A549 (cell line): ENCODE measurements around the gene CAP2. TPM values are rescaled to one million over a fixed set of nuclear protein-coding genes. Genes with fewer than 3 reads are reported as not detected.
A peak's percentile ranks its signal among the peaks of the same experiment; 100 is the strongest.

Experiments
- ATAC-seq, 2 experiments: fragments of 200-7000 bp in 1 of 2; fragments of >200 bp in 1 of 2; cut with Nextera tagmentation in 1 of 2; cut with Tn5 transposase in 1 of 2; 3 replicates each; pipeline versions ENCODE4 v1.8.0 to v1.9.1; 2018 to 2020; ENCODE audit warnings: mild to moderate bottlenecking in 1 of 2, moderate library complexity in 1 of 2
- CTCF ChIA-PET: fragments of 300-600 bp; sonication (Branson Sonifier 250); formaldehyde crosslinking; extraction: SDS; loops from one replicate; lab custom pipeline; 2021; ENCODE audit warnings: antibody characterized with exemption, inconsistent platforms; lab: Yijun Ruan, JAX
- POLR2A ChIA-PET: fragments of 350-600 bp; formaldehyde crosslinking; extraction: SDS; loops from one replicate; lab custom pipeline; 2021; ENCODE audit warnings: antibody characterized with exemption, inconsistent platforms; lab: Yijun Ruan, JAX
- DNase-seq, 2 experiments: peaks; one replicate each; pipeline versions ENCODE4 v3.0.0 to v3.0.0-alpha.2; 2011 to 2016; ENCODE audit warnings: low read depth in 1 of 2, low spot score in 1 of 2
- FAIRE-seq: peaks from 2 replicates; lab custom pipeline; 2011; peaks lifted over from hg19 to GRCh38; lab: Jason Lieb, UNC
- H3K27ac ChIP-seq, 2 experiments: fragments of >200 bp; sonication (Bioruptor Twin); formaldehyde crosslinking; 3 replicates each; pipeline ENCODE4 v1.5.1; 2016 to 2017
- H3K4me1 ChIP-seq: fragments of >200 bp; sonication (Bioruptor Twin); formaldehyde crosslinking; 3 replicates; pipeline ENCODE4 v1.6.1; 2016
- H3K4me2 ChIP-seq: fragments of >200 bp; sonication (Bioruptor Twin); formaldehyde crosslinking; 3 replicates; pipeline ENCODE4 v1.6.1; 2016
- H3K4me3 ChIP-seq: fragments of >200 bp; sonication (Bioruptor Twin); formaldehyde crosslinking; 3 replicates; pipeline ENCODE4 v1.5.1; 2016
- H3K9me3 ChIP-seq: fragments of >200 bp; sonication (Bioruptor Twin); formaldehyde crosslinking; 3 replicates; pipeline ENCODE4 v1.6.1; 2016
- BHLHE40 ChIP-seq: IDR thresholded peaks from 2 replicates; pipeline ENCODE4 v1.6.1; 2012; ENCODE audit warnings: low read depth, low read length, inconsistent platforms
- CEBPB ChIP-seq, 2 experiments: fragments of >200 bp in 1 of 2; sonication (Bioruptor Twin) in 1 of 2; formaldehyde crosslinking in 1 of 2; IDR thresholded peaks; 2 replicates each; pipeline ENCODE4 v1.6.1; 2012 to 2016
- CHD2 ChIP-seq: fragments of 150-350 bp; IDR thresholded peaks from 2 replicates; pipeline ENCODE4 v1.6.1; 2014; ENCODE audit warnings: low read length; ENCODE audit not compliant: partially characterized antibody
- CHD4 ChIP-seq: fragments of 200-600 bp; sonication (generic); IDR thresholded peaks from 2 replicates; pipeline ENCODE4 v1.6.1; 2016; ENCODE audit warnings: antibody characterized with exemption, mild to moderate bottlenecking, borderline replicate concordance
- EHF ChIP-seq: fragments of 250-450 bp; sonication (Bioruptor Pico); IDR thresholded peaks from 2 replicates; pipeline ENCODE4 v1.5.0; 2020; ENCODE audit warnings: mild to moderate bottlenecking
- EHMT2 ChIP-seq: fragments of 200-600 bp; sonication (generic); IDR thresholded peaks from 2 replicates; pipeline ENCODE4 v1.6.1; 2016; ENCODE audit warnings: antibody characterized with exemption, low read depth, mild to moderate bottlenecking, moderate library complexity
- FOSB ChIP-seq: fragments of 250-450 bp; sonication (Bioruptor Pico); IDR thresholded peaks from 2 replicates; pipeline ENCODE4 v1.5.0; 2020; ENCODE audit warnings: mild to moderate bottlenecking, moderate library complexity
- HDAC2 ChIP-seq: fragments of 200-600 bp; sonication (generic); IDR thresholded peaks from 2 replicates; pipeline ENCODE4 v1.6.1; 2016
- HES2 ChIP-seq: fragments of >200 bp; sonication (Bioruptor Twin); formaldehyde crosslinking; IDR thresholded peaks from 2 replicates; pipeline ENCODE4 v1.6.1; 2016
- HOXB5 ChIP-seq: fragments of 250-450 bp; sonication (Bioruptor Pico); IDR thresholded peaks from 2 replicates; pipeline ENCODE4 v1.5.0; 2020; ENCODE audit warnings: mild to moderate bottlenecking, moderate library complexity
- JUNB ChIP-seq: fragments of >200 bp; sonication (Bioruptor Twin); formaldehyde crosslinking; IDR thresholded peaks from 2 replicates; pipeline ENCODE4 v1.6.1; 2016
- KDM5A ChIP-seq: fragments of 200-600 bp; sonication (generic); IDR thresholded peaks from 2 replicates; pipeline ENCODE4 v1.6.1; 2016; ENCODE audit warnings: antibody characterized with exemption, mild to moderate bottlenecking
- MYC ChIP-seq: IDR thresholded peaks from 2 replicates; pipeline ENCODE4 v1.6.1; 2012; ENCODE audit warnings: mild to moderate bottlenecking, inconsistent platforms, low read length, improper control_type of control experiment, borderline replicate concordance
- SMC3 ChIP-seq: fragments of >200 bp; sonication (Bioruptor Twin); formaldehyde crosslinking; IDR thresholded peaks from 3 replicates; pipeline ENCODE4 v1.6.1; 2018; ENCODE audit warnings: inconsistent platforms
- ZFP36 ChIP-seq: fragments of 450-650 bp; IDR thresholded peaks from 2 replicates; pipeline ENCODE4 v1.6.1; 2014; ENCODE audit warnings: borderline replicate concordance; ENCODE audit not compliant: partially characterized antibody
- ZSCAN20 ChIP-seq: fragments of 250-450 bp; sonication (Bioruptor Pico); IDR thresholded peaks from 2 replicates; pipeline ENCODE4 v1.8.0; 2022; ENCODE audit warnings: mild to moderate bottlenecking, moderate library complexity
- WGBS: methylation state at CpG from one replicate; pipeline ENCODE4 v1.1.6; 2017; ENCODE audit errors: missing lambda C conversion rate; 5-methylcytosine and 5-hydroxymethylcytosine counted together
- polyA plus RNA-seq, 4 experiments: library from polyadenylated mRNA; depleted of rRNA in 3 of 4; stranded (reverse); fragments of >200 nt; fragmentation: RNase III in 1 of 4; extraction: RNeasy Plus Mini Kit Qiagen cat#74134 plus additional on column Dnase treatment in 1 of 4; gene quantifications; 2 replicates in 3 of 4; 3 replicates in 1 of 4; pipeline ENCODE4 v1.2.3, GENCODE V29; 2011 to 2017
- TF ChIP-seq, protein P1 (sequence below): fragments of 250-450 bp; sonication (Bioruptor Pico); IDR thresholded peaks from 2 replicates; pipeline ENCODE4 v1.5.0; 2021; ENCODE audit warnings: mild to moderate bottlenecking, moderate library complexity, borderline replicate concordance
- TF ChIP-seq, protein P2 (sequence below): fragments of >200 bp; sonication (Bioruptor Twin); formaldehyde crosslinking; IDR thresholded peaks from 3 replicates; pipeline ENCODE4 v1.5.1; 2016
- TF ChIP-seq, protein P3 (sequence below): fragments of 200-600 bp; sonication (generic); IDR thresholded peaks from 2 replicates; pipeline ENCODE4 v1.6.1; 2016; ENCODE audit warnings: antibody characterized with exemption, mild to moderate bottlenecking, moderate library complexity

Gene CAP2
- polyA plus RNA-seq, 2 of the 4 experiments (the other 2 are of a cell fraction), result 27.2 to 43.3 TPM

DNA sequence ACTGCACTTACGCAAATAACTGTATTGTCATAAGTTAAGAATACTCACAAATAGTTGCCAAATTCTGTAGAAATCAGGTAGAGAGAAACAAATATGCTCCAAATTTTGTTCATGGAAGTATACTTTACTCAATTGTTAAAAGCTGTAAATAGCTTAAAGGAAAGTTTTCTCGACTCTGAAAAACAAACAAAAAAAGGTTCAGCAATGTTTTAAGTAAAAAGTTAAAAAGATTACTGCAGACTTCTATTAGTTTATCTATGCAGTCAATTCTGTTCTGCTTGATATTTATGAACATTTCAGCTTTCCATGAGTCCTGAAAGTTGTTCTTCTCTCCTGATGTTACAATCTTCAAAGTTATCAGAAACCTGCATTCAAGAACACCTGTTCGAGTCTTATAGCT is 169.2 kb downstream of the CAP2 start:
- no peak overlapping the region for H3K4me2 ChIP-seq
- DNase-seq, result no peak
- no peak overlapping the region for H3K4me3 ChIP-seq
- TF ChIP-seq HES2 (no peak), JUNB (no peak), HDAC2 (no peak), MYC (no peak), HOXB5 (CRISPR knock-in tag) (no peak), ZFP36 (no peak), CEBPB (IDR thresholded peaks at IDR 0.05) (no peak), EHF (CRISPR knock-in tag) (no peak), FOSB (CRISPR knock-in tag) (no peak)
- TF ChIP-seq, protein P1, sequence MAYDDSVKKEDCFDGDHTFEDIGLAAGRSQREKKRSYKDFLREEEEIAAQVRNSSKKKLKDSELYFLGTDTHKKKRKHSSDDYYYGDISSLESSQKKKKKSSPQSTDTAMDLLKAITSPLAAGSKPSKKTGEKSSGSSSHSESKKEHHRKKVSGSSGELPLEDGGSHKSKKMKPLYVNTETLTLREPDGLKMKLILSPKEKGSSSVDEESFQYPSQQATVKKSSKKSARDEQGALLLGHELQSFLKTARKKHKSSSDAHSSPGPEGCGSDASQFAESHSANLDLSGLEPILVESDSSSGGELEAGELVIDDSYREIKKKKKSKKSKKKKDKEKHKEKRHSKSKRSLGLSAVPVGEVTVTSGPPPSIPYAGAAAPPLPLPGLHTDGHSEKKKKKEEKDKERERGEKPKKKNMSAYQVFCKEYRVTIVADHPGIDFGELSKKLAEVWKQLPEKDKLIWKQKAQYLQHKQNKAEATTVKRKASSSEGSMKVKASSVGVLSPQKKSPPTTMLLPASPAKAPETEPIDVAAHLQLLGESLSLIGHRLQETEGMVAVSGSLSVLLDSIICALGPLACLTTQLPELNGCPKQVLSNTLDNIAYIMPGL (CRISPR knock-in tag), result no peak
- TF ChIP-seq, protein P2, sequence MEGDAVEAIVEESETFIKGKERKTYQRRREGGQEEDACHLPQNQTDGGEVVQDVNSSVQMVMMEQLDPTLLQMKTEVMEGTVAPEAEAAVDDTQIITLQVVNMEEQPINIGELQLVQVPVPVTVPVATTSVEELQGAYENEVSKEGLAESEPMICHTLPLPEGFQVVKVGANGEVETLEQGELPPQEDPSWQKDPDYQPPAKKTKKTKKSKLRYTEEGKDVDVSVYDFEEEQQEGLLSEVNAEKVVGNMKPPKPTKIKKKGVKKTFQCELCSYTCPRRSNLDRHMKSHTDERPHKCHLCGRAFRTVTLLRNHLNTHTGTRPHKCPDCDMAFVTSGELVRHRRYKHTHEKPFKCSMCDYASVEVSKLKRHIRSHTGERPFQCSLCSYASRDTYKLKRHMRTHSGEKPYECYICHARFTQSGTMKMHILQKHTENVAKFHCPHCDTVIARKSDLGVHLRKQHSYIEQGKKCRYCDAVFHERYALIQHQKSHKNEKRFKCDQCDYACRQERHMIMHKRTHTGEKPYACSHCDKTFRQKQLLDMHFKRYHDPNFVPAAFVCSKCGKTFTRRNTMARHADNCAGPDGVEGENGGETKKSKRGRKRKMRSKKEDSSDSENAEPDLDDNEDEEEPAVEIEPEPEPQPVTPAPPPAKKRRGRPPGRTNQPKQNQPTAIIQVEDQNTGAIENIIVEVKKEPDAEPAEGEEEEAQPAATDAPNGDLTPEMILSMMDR, result no peak
- TF ChIP-seq, all 56 proteins: peak for 0
- ChIA-PET POLR2A (no interaction called here), CTCF (no interaction called here)
- ATAC-seq (no peak), FAIRE-seq (no peak)
- WGBS, result 65% methylated on average over 3 of the region's 3 CpGs
- Histone ChIP-seq H3K4me1 (no peaks in the 10 kb centered on the region), H3K27ac (no peak overlapping the region), H3K9me3 (0 out of 3 replicates have a peak, but pooled peaks cover 10% of the 10 kb centered on the region)

DNA sequence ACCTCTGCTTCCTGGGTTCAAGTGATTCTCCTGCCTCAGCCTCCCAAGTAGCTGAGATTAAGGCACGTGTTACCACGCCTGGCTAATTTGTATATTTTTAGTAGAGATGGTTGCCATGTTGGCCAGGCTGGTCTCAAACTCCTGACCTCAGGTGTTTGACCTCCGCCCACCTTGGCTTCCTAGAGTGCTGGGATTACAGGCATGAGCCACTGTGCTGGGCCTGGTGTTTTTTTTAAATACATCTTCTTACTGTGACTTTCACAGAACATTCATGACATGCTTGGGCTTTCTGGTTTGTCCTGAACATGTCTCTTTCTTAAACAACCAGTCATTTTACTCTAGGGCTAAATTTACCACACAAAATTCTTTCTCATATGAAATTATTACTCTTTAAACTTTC is 172.0 kb downstream of the CAP2 start:
- FAIRE-seq, result no peak
- 0 out of 3 replicates have a peak, but pooled peaks cover 10% of the 10 kb centered on the region for H3K9me3 ChIP-seq
- CTCF ChIA-PET, result interaction anchor here (0.8 kb wide), 1 partner anchor 411 kb away, joined by 3 read pairs; no protein-coding TSS in a partner anchor

GRCh38 chr6:17574866-17575560 is 181.6 kb downstream of the CAP2 start:
- no peaks in the 10 kb centered on the region for H3K4me1 ChIP-seq
- no peak for DNase-seq
- H3K9me3 ChIP-seq, result peaks cover 10% of the 10 kb centered on the region; the same call in 2 of the 3 replicates
- peak in 1 of 2 experiments; percentile 47; a peak in 1 of 6 replicates for ATAC-seq
- ChIA-PET POLR2A (no interaction called here), CTCF (interaction anchor here (1.0 to 1.3 kb wide), 3 partner anchors 9 to 10 kb away, joined by 3 to 4 read pairs (median 4); no protein-coding TSS in a partner anchor)
- WGBS, result 46% methylated on average over 8 of the region's 8 CpGs
- H3K4me2 ChIP-seq, result no peak overlapping the region
- no peak overlapping the region for H3K27ac ChIP-seq
- H3K4me3 ChIP-seq, result no peak overlapping the region
- no peak for FAIRE-seq
- TF ChIP-seq, protein P3, sequence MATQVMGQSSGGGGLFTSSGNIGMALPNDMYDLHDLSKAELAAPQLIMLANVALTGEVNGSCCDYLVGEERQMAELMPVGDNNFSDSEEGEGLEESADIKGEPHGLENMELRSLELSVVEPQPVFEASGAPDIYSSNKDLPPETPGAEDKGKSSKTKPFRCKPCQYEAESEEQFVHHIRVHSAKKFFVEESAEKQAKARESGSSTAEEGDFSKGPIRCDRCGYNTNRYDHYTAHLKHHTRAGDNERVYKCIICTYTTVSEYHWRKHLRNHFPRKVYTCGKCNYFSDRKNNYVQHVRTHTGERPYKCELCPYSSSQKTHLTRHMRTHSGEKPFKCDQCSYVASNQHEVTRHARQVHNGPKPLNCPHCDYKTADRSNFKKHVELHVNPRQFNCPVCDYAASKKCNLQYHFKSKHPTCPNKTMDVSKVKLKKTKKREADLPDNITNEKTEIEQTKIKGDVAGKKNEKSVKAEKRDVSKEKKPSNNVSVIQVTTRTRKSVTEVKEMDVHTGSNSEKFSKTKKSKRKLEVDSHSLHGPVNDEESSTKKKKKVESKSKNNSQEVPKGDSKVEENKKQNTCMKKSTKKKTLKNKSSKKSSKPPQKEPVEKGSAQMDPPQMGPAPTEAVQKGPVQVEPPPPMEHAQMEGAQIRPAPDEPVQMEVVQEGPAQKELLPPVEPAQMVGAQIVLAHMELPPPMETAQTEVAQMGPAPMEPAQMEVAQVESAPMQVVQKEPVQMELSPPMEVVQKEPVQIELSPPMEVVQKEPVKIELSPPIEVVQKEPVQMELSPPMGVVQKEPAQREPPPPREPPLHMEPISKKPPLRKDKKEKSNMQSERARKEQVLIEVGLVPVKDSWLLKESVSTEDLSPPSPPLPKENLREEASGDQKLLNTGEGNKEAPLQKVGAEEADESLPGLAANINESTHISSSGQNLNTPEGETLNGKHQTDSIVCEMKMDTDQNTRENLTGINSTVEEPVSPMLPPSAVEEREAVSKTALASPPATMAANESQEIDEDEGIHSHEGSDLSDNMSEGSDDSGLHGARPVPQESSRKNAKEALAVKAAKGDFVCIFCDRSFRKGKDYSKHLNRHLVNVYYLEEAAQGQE, result no peak
- TF ChIP-seq MYC (no peak), CHD2 (no peak), CHD4 (no peak), ZSCAN20 (no peak), BHLHE40 (no peak), EHMT2 (no peak), SMC3 (no peak), KDM5A (no peak)

More for the DNA sequence above, 172.0 kb downstream of the CAP2 start:
- Histone ChIP-seq H3K27ac (no peak overlapping the region), H3K4me3 (no peak overlapping the region)
- 33% methylated on average over 1 of the region's 3 CpGs for WGBS
- POLR2A ChIA-PET, result no interaction called here
- TF ChIP-seq, protein P1 (CRISPR knock-in tag), result no peak
- TF ChIP-seq ZFP36, result peak; percentile 72
- TF ChIP-seq, all 56 proteins: peak for 1
- ATAC-seq, result no peak
- Histone ChIP-seq H3K4me2 (no peak overlapping the region), H3K4me1 (no peaks in the 10 kb centered on the region)
- peak in 1 of 2 experiments; percentile 9 for DNase-seq
